GM13976 (cell line): ENCODE measurements around the gene KIF24.
"Not testable (repeated sequence)": the region's sequence is repeated elsewhere in the genome, so short reads cannot be mapped to it uniquely, and the experiment has no call there.

Source experiments
- DNase-seq: peaks from one replicate; pipeline ENCODE4 v3.0.0; 2012; ENCODE audit warnings: low spot score
- in situ Hi-C: fragments of 300-500 bp; cut with MboI; formaldehyde crosslinking; loops from one replicate; pipeline ENCODE4 v1.12.0; 2022; ENCODE audit warnings: low sequenced_read_pairs, mixed read lengths, inconsistent platforms; ENCODE audit not compliant: unreplicated experiment
- TF ChIP-seq, protein P1 (sequence below): IDR thresholded peaks from 2 replicates; pipeline ENCODE4 v1.5.1; 2012; ENCODE audit warnings: borderline replicate concordance, mild to moderate bottlenecking; ENCODE audit not compliant: insufficient read depth; ENCODE audit errors: extremely low read depth, missing control alignments, control extremely low read depth

KIF24 gene

DNA sequence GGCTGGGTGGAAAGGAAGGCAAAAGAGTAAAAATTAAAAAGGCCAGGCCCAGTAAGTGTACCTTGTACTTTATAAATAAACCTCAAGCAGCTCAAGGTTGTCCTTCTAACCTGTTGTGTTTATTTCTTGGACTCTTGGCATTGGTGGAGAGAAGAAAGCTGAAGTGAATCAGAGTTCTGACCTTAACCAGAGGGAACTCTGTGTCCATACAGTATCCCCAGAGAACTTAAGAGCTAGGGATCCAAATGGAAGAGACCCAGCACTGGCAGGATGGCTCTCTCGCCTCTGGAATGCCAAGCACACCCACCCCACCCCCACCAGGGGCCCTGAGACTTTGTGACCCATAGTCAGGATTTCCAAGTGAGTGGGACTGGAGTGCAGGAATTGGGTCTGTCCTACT lies 14.5 kb upstream of the KIF24 start:
- in situ Hi-C loops, result no loop called here
- TF ChIP-seq, protein P1, sequence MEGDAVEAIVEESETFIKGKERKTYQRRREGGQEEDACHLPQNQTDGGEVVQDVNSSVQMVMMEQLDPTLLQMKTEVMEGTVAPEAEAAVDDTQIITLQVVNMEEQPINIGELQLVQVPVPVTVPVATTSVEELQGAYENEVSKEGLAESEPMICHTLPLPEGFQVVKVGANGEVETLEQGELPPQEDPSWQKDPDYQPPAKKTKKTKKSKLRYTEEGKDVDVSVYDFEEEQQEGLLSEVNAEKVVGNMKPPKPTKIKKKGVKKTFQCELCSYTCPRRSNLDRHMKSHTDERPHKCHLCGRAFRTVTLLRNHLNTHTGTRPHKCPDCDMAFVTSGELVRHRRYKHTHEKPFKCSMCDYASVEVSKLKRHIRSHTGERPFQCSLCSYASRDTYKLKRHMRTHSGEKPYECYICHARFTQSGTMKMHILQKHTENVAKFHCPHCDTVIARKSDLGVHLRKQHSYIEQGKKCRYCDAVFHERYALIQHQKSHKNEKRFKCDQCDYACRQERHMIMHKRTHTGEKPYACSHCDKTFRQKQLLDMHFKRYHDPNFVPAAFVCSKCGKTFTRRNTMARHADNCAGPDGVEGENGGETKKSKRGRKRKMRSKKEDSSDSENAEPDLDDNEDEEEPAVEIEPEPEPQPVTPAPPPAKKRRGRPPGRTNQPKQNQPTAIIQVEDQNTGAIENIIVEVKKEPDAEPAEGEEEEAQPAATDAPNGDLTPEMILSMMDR, result no peak
- DNase-seq, result no peak

DNA sequence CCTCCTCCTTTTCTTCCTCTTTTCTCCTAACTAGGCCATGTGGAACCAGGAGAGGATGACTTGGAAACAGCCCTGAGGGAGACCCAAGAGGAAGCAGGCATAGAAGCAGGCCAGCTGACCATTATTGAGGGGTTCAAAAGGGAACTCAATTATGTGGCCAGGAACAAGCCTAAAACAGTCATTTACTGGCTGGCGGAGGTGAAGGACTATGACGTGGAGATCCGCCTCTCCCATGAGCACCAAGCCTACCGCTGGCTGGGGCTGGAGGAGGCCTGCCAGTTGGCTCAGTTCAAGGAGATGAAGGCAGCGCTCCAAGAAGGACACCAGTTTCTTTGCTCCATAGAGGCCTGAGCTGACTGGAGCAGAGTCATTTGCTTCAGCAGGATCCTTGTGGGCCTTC lies 14.0 kb upstream of the KIF24 start:
- TF ChIP-seq, protein P1, result no peak
- DNase-seq, result no peak
- in situ Hi-C loops, result no loop called here

DNA sequence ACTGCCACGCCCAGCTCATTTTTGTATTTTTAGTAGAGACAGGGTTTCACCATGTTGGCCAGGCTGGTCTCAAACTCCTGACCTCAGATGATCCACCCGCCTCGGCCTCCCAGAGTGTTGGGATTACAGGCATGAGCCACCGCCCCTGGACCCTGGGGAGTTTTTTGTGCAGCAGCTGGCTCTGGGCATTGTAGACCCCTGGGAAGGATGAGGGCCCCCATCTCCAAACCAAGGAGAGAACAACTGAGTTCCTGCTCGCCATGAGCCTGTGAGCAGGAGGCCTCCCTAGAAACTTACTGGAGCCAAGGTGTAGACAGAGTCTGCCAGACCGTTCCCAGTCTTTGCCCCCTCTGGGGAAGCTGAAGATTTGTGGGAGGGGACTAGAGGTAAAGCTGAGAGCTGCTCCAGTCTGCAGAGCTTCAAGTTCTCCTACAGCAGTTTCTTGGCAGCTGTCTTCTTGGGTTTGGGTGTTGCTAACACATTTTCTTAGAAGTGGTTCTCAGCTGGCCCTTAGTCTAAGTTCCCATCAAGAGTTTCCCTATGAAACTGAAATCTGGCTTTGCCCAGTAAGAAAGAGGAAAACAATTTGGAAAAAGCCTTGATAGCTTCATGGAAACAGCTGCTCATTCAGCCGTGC lies 12.7 kb upstream of the KIF24 start:
- TF ChIP-seq, protein P1, result no peak
- in situ Hi-C loops, result no loop called here
- DNase-seq, result no peak

DNA sequence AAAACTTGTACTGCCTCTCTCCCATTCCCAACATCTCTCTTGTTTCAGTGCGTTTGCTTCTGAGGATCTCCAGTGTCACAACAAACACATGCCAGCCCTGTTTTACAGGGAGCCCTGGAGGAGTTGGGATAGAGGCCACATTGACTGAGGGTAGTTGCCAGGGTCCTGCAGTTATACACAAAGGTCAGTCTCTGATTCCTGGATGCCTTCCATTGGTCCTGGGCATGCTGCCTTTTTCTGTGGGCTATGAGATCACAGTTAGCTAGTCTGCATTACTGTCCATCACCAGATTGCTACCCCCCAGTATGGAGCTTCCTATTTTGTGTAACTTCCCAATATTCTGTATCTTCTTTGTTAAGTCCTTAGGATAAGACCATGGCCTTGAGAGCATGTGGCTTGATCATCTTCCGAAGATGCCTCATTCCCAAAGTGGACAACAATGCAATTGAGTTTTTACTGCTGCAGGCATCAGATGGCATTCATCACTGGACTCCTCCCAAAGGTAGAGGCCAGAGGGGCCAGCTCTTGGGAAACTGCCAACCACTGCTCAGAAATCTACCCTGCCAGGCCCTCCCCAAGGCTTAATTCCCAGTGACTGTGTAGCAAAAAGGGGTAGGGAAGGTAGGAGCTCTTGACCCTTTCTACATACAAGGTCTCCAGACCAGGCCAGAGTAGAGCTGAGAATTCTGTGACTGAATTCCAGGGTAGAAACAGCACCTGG lies 9.8 kb upstream of the KIF24 start:
- in situ Hi-C loops, result no loop called here
- TF ChIP-seq, protein P1, result no peak
- no peak for DNase-seq

DNA sequence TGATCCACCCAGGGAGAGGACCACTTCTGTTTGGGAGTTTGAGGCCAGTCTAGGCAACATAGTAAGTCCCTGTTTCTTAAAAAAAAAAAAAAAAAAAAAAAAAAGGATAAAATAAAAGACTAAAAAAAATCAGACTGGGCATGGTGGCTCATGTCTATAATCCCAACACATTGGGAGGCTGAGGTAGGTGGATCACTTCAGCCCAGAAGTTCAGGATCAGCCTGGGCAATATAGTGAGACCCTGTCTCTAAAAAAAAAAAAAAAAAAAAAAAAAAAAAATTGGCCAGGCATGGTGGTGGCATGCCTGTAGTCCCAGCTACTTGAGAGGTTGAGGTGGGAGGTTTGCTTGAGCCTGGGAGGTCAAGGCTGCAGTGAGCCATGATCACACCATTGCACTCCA lies 9.0 kb upstream of the KIF24 start:
- in situ Hi-C loops, result not testable (repeated sequence)

DNA sequence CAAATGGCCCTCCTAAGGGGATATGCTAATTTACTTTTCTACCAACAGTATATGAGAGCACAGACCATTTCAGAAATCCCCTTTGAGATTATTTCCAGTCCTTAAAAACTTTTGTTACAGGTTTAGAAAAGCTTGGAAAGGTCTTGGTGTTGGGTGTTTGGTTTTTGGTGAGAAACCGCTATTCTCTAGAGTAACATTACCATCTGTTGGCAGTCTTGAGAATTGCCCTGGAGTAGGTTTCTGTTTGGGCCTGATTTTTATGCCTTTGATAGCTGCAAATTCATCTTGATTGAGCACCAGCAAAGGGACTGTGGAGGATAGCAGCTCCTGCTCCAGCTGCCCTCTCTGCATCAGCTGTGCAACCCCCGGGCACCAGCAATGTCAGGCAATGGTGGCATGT lies 8.3 kb upstream of the KIF24 start:
- in situ Hi-C loops, result no loop called here
- no peak for DNase-seq
- TF ChIP-seq, protein P1, result no peak

More for the DNA sequence above, 9.0 kb upstream of the KIF24 start:
- DNase-seq, result not testable (repeated sequence)

DNA sequence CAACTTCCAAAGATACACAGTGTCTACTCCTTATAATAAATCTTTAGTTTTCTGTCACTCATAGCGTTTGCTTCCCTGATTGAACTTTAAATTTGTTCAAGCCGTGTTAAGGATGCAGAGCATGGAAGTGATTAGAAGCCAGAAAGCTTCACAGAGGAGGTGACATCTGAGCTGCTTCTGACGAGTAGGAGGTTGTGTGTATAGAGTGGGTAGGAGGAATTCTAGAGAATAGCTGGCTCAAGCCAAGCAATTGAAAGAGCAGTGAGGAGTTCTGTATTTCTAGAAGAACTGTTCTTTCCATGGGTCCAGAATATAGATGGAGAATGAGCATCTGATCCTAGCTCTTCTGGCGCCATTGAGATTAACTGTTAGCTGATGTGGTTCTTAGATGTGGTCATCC lies 6.3 kb upstream of the KIF24 start:
- TF ChIP-seq, protein P1, result no peak
- in situ Hi-C loops, result no loop called here
- no peak for DNase-seq
